GM23338 (cell line): ENCODE results near the gene CHRM4. TPM values are rescaled to one million over a fixed set of nuclear protein-coding genes. Genes with fewer than 3 reads are reported as not detected.

Experiments used
- ATAC-seq: fragments of 200-7000 bp; cut with Tn5 transposase; 3 replicates; pipeline ENCODE4 v1.9.1; 2020
- DNase-seq: peaks from one replicate; pipeline ENCODE4 v3.0.0-alpha.2; 2015; ENCODE audit warnings: low spot score
- H2AFZ ChIP-seq: fragments of 200-600 bp; sonication (generic); 2 replicates; pipeline ENCODE4 v1.8.0; 2016; ENCODE audit warnings: antibody characterized with exemption, mild to moderate bottlenecking, moderate library complexity
- H3F3A ChIP-seq: fragments of 200-600 bp; sonication (generic); replicated peaks from 2 replicates; pipeline ENCODE4 v1.8.0; 2017; ENCODE audit warnings: antibody characterized with exemption, mixed run types, low read depth
- H3K27ac ChIP-seq: fragments of 200-600 bp; sonication (generic); 2 replicates; pipeline ENCODE4 v1.6.1; 2016; ENCODE audit warnings: low read depth
- H3K27me3 ChIP-seq: fragments of 200-600 bp; sonication (generic); 2 replicates; pipeline ENCODE4 v1.8.0; 2016; ENCODE audit warnings: mild to moderate bottlenecking, mixed run types, moderate library complexity; ENCODE audit not compliant: insufficient read depth
- H3K36me3 ChIP-seq: fragments of 200-600 bp; sonication (generic); 2 replicates; pipeline ENCODE4 v1.8.0; 2016; ENCODE audit warnings: mild to moderate bottlenecking; ENCODE audit not compliant: insufficient read depth
- H3K4me1 ChIP-seq: fragments of 200-600 bp; sonication (generic); 2 replicates; pipeline ENCODE4 v1.8.0; 2016; ENCODE audit warnings: mild to moderate bottlenecking, moderate library complexity; ENCODE audit not compliant: insufficient read depth
- H3K4me2 ChIP-seq: fragments of 200-600 bp; sonication (generic); 2 replicates; pipeline ENCODE4 v1.7.1; 2017; ENCODE audit warnings: mixed run types
- H3K4me3 ChIP-seq: fragments of 200-600 bp; sonication (generic); 2 replicates; pipeline ENCODE4 v1.6.1; 2016; ENCODE audit warnings: mixed run types
- H3K79me2 ChIP-seq: fragments of 200-600 bp; sonication (generic); replicated peaks from 2 replicates; pipeline ENCODE4 v1.8.0; 2017; ENCODE audit warnings: mild to moderate bottlenecking; ENCODE audit not compliant: insufficient read depth
- H3K9me2 ChIP-seq: fragments of 200-600 bp; sonication (generic); 2 replicates; pipeline ENCODE4 v1.8.0; 2017; ENCODE audit not compliant: insufficient read depth
- H4K20me1 ChIP-seq: fragments of 200-600 bp; sonication (generic); replicated peaks from 2 replicates; pipeline ENCODE4 v1.8.0; 2017; ENCODE audit warnings: mild to moderate bottlenecking; ENCODE audit not compliant: insufficient read depth
- H3K27ac Mint-ChIP-seq: 2 replicates; pipeline ENCODE4 v1.8.0; 2020; ENCODE audit warnings: inconsistent platforms, mild to moderate bottlenecking, moderate library complexity, mixed read lengths
- H3K27me3 Mint-ChIP-seq: 3 replicates; pipeline ENCODE4 v1.8.0; 2022; ENCODE audit warnings: low read depth, mild to moderate bottlenecking, moderate library complexity, mixed read lengths, inconsistent platforms; ENCODE audit not compliant: insufficient read depth, poor library complexity
- H3K36me3 Mint-ChIP-seq: 3 replicates; pipeline ENCODE4 v1.8.0; 2021; ENCODE audit warnings: low read depth, mild to moderate bottlenecking, inconsistent platforms, moderate library complexity, mixed read lengths
- H3K4me1 Mint-ChIP-seq: 3 replicates; pipeline ENCODE4 v1.8.0; 2020; ENCODE audit warnings: mild to moderate bottlenecking, inconsistent platforms, mixed read lengths
- H3K4me3 Mint-ChIP-seq: 3 replicates; pipeline ENCODE4 v1.8.0; 2021; ENCODE audit warnings: moderate library complexity, mild to moderate bottlenecking, inconsistent platforms, mixed read lengths
- H3K9me3 Mint-ChIP-seq: 3 replicates; pipeline ENCODE4 v1.8.0; 2020; ENCODE audit warnings: moderate library complexity, mild to moderate bottlenecking, inconsistent platforms, mixed read lengths
- CREB1 ChIP-seq: fragments of 250-450 bp; sonication (Bioruptor Pico); IDR thresholded peaks from 2 replicates; pipeline ENCODE4 v1.5.0; 2020; ENCODE audit warnings: low read depth, mild to moderate bottlenecking, moderate library complexity
- CTCF ChIP-seq, 2 experiments: fragments of 200-600 bp in 1 of 2; sonication (generic) in 1 of 2; conservative IDR thresholded peaks; 2 replicates each; pipeline versions ENCODE4 v1.5.1 to v1.6.1; 2016 to 2017; ENCODE audit warnings: antibody characterized with exemption in 2 of 2, low read depth in 2 of 2, mild to moderate bottlenecking in 2 of 2, moderate library complexity in 1 of 2
- EZH2 ChIP-seq: fragments of 200-600 bp; sonication (generic); IDR thresholded peaks from one replicate; pipeline ENCODE4 v1.8.0; 2017; ENCODE audit warnings: antibody characterized with exemption, mild to moderate bottlenecking, low read depth; ENCODE audit not compliant: unreplicated experiment
- EZH2phosphoT487 ChIP-seq: fragments of 200-600 bp; sonication (generic); IDR thresholded peaks from one replicate; pipeline ENCODE4 v1.8.1; 2018; ENCODE audit warnings: antibody characterized with exemption; ENCODE audit not compliant: unreplicated experiment
- JUNB ChIP-seq: IDR thresholded peaks from one replicate; pipeline ENCODE4 v1.6.1; 2016; ENCODE audit warnings: antibody characterized with exemption; ENCODE audit not compliant: unreplicated experiment
- NANOG ChIP-seq: IDR thresholded peaks from 2 replicates; pipeline ENCODE4 v1.6.1; 2016; ENCODE audit warnings: antibody characterized with exemption, borderline replicate concordance
- POLR2AphosphoS5 ChIP-seq: IDR thresholded peaks from 2 replicates; pipeline ENCODE4 v1.6.1; 2016; ENCODE audit warnings: antibody characterized with exemption, low read depth
- REST ChIP-seq: IDR thresholded peaks from one replicate; pipeline ENCODE4 v1.6.1; 2018; ENCODE audit warnings: antibody characterized with exemption; ENCODE audit not compliant: unreplicated experiment
- ZNF114 ChIP-seq: fragments of 250-450 bp; sonication (Bioruptor Pico); IDR thresholded peaks from 2 replicates; pipeline ENCODE4 v1.5.0; 2020; ENCODE audit warnings: mild to moderate bottlenecking, moderate library complexity
- ZNF331 ChIP-seq: fragments of 250-450 bp; sonication (Bioruptor Pico); IDR thresholded peaks from 2 replicates; pipeline ENCODE4 v1.5.0; 2020; ENCODE audit warnings: low read depth, mild to moderate bottlenecking, moderate library complexity
- polyA plus RNA-seq: library from polyadenylated mRNA; unstranded; fragments of >200 nt; fragmentation: Nextera tagmentation; extraction: Ambion mirVana; gene quantifications from 2 replicates; pipeline ENCODE4 v1.2.1, GENCODE V29; 2016
- total RNA-seq: library from RNA; depleted of rRNA; stranded (reverse); fragments of >200 nt; shearing (Covaris generic); gene quantifications from 2 replicates; pipeline ENCODE4 v1.2.3, GENCODE V29; 2014

Gene CHRM4
- total and polyA plus RNA-seq, 2 experiments from 2014 or later: 0.97 TPM; not detected in 1

GRCh38 chr11:46352063-46352841 lies 39.3 kb downstream of the CHRM4 start:
- Histone ChIP-seq H4K20me1 (peaks cover 34% of the 10 kb centered on the region), H3K27ac (peak overlapping the region; percentile 63; the same call in 1 of the 2 replicates), H3K79me2 (peaks cover 86% of the 10 kb centered on the region), H2AFZ (no peak overlapping the region), H3K4me2 (peak overlapping the region; percentile 69), H3F3A (peaks cover 6% of the 10 kb centered on the region; the same call in 1 of the 2 replicates), H3K9me2 (no peaks in the 10 kb centered on the region), H3K27me3 (no peaks in the 10 kb centered on the region), H3K36me3 (no peaks in the 10 kb centered on the region; the same call in 1 of the 2 replicates), H3K4me3 (no peak overlapping the region), H3K4me1 (peaks cover 53% of the 10 kb centered on the region)
- TF ChIP-seq CTCF (conservative IDR thresholded peaks at IDR 0.05; ENCODE audit: low read depth in 2 of 2): peak; percentile 87 to 90
- no peak for TF ChIP-seq POLR2AphosphoS5
- Mint-ChIP-seq H3K27me3 (peaks cover 8% of the 10 kb centered on the region), H3K4me3 (peak overlapping the region; percentile 40; the same call in 2 of the 3 replicates), H3K36me3 (peaks cover 3% of the 10 kb centered on the region; the same call in 2 of the 3 replicates), H3K9me3 (no peaks in the 10 kb centered on the region), H3K27ac (peak overlapping the region; percentile 82), H3K4me1 (peaks cover 69% of the 10 kb centered on the region)
- DNase-seq (peak; percentile 85), ATAC-seq (peak; percentile 76)

GRCh38 chr11:46351606-46352005 lies 40.0 kb downstream of the CHRM4 start:
- ATAC-seq (no peak), DNase-seq (no peak)
- TF ChIP-seq EZH2phosphoT487 (no peak), POLR2AphosphoS5 (no peak), ZNF331 (no peak), REST (no peak), CREB1 (CRISPR knock-in tag) (no peak), JUNB (no peak), ZNF114 (CRISPR knock-in tag) (no peak), EZH2 (no peak), NANOG (no peak), CTCF (conservative IDR thresholded peaks at IDR 0.05; ENCODE audit: low read depth in 2 of 2) (no peak)

More at GRCh38 chr11:46351606-46352005, 40.0 kb downstream of the CHRM4 start:
- Mint-ChIP-seq H3K4me3 (peak overlapping the region; percentile 23; the same call in 1 of the 3 replicates), H3K9me3 (no peaks in the 10 kb centered on the region; the same call in 2 of the 3 replicates), H3K27ac (peak overlapping the region; percentile 40; the same call in 1 of the 2 replicates), H3K36me3 (peaks cover 3% of the 10 kb centered on the region), H3K4me1 (peaks cover 68% of the 10 kb centered on the region), H3K27me3 (peaks cover 12% of the 10 kb centered on the region)
- Histone ChIP-seq H3K4me2 (peak overlapping the region; percentile 69), H3F3A (peaks cover 6% of the 10 kb centered on the region; the same call in 1 of the 2 replicates), H3K4me3 (no peak overlapping the region), H3K79me2 (peaks cover 80% of the 10 kb centered on the region), H3K27ac (0 out of 2 replicates have a peak overlapping the region, but pooled peaks have one; percentile 55), H4K20me1 (peaks cover 33% of the 10 kb centered on the region), H2AFZ (no peak overlapping the region), H3K9me2 (no peaks in the 10 kb centered on the region), H3K36me3 (no peaks in the 10 kb centered on the region; the same call in 1 of the 2 replicates), H3K27me3 (peaks cover 3% of the 10 kb centered on the region; the same call in 1 of the 2 replicates), H3K4me1 (peaks cover 50% of the 10 kb centered on the region)
